Measurements from ENCODE around the gene UPK3BL2.
"Not testable (repeated sequence)": the region's sequence is repeated elsewhere in the genome, so short reads cannot be mapped to it uniquely, and the experiment has no call there.

UPK3BL2 gene

DNA sequence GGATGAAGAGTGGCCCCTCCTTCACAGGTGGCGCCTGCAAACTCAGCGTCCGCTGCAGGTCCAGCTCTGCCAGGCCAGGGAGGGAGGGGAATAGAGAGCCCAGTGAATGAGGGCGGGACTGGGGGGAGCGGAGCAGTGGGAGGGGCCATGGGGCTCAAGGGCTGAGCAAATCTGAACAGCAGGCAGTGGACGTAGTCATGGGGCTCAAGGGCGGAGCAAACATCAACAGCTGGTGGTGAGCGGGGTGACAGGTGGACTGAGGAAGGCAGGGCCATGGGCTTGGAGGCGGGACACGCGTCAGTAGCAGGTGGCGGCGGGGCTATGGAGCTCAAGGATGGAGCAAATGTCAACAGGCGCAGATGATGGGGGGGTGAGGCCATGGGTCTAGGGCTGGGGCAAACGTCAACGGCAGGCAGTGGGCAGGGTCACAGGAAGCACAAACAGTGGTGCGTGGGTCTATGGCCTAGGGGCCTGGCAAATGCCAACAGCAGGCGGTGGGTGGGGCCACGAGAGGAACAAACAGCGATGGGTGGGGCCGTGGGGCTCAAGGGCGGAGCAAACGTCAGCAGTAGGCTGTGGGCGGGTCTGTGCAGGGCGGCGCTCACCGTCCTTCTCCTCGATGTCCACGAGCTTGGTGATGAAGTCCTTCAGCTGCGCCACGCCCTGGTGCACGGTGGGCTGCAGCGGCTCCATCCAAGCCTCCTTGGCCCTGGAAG is 50.1 kb downstream of the UPK3BL2 start:
- DNase-seq, result not testable (repeated sequence)

DNA sequence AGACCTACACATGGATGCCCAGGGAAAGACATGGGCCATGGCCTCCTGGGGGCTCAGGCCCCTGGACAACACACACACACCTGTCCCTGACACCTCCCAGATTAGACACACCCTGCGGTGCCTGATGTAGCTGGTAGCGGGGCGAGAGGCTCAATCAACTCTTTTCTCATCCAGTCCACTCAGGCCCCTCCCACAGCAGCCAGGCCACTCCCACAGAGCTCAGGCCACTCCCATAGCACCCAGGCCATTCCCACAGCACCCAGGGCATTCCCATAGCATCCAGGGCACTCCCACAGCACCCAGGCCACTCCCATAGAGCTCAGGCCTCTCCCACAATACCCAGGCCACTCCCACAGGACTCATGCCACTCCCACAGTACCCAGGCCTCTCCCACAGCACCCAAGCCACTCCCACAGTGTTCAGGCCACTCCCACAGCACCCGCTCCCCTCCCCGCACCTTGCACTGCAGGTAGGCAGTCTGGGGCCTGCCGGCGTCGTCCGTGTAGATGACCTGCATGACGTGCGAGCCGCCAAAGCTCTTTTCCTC is 52.9 kb downstream of the UPK3BL2 start:
- not testable (repeated sequence) for DNase-seq
